ENCODE data around the gene OBSCN.

OBSCN gene

DNA sequence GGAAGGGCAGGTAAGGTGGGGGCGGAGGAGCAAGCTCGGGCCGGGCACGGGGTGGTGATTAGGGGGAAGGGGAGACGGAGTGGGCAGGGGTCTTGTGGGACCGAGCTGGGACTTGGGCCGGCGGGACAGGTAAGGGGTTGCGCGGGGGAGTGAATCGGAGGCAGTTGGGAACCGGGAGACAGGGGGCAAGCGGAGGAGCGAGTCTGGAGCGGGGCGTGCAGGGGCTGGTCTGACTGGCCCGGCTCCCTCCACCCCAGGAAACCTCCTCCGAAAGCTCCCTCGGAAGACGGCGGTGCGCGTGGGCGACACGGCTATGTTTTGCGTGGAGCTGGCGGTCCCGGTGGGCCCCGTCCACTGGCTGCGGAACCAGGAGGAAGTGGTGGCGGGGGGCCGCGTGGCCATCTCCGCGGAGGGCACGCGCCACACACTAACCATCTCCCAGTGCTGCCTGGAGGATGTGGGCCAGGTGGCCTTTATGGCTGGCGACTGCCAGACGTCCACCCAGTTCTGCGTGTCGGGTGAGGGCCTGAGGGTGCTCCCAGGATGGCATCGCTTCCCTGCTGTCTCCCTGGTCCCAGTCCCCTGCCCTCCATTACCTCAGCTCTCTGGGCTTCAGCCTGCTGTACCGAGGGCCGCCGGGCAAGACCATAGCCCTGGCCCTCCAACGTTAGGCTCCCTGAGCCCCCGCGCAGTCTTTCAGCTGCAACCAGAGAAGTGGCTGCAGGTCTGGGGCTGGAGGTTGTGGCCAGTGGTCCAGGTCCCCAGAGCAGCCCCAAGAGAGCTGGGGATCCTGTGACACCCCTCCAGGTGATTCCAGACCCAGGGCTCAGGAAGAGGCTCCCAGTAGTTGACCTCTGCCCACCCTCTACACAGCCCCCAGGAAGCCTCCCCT is 6.3 kb downstream of the OBSCN start:
- TF ChIP-seq, protein P1, sequence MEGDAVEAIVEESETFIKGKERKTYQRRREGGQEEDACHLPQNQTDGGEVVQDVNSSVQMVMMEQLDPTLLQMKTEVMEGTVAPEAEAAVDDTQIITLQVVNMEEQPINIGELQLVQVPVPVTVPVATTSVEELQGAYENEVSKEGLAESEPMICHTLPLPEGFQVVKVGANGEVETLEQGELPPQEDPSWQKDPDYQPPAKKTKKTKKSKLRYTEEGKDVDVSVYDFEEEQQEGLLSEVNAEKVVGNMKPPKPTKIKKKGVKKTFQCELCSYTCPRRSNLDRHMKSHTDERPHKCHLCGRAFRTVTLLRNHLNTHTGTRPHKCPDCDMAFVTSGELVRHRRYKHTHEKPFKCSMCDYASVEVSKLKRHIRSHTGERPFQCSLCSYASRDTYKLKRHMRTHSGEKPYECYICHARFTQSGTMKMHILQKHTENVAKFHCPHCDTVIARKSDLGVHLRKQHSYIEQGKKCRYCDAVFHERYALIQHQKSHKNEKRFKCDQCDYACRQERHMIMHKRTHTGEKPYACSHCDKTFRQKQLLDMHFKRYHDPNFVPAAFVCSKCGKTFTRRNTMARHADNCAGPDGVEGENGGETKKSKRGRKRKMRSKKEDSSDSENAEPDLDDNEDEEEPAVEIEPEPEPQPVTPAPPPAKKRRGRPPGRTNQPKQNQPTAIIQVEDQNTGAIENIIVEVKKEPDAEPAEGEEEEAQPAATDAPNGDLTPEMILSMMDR (conservative IDR thresholded peaks at IDR 0.05): no peak
- H3K27ac ChIP-seq: no peak overlapping the region; the same call in 1 of the 2 replicates

DNA sequence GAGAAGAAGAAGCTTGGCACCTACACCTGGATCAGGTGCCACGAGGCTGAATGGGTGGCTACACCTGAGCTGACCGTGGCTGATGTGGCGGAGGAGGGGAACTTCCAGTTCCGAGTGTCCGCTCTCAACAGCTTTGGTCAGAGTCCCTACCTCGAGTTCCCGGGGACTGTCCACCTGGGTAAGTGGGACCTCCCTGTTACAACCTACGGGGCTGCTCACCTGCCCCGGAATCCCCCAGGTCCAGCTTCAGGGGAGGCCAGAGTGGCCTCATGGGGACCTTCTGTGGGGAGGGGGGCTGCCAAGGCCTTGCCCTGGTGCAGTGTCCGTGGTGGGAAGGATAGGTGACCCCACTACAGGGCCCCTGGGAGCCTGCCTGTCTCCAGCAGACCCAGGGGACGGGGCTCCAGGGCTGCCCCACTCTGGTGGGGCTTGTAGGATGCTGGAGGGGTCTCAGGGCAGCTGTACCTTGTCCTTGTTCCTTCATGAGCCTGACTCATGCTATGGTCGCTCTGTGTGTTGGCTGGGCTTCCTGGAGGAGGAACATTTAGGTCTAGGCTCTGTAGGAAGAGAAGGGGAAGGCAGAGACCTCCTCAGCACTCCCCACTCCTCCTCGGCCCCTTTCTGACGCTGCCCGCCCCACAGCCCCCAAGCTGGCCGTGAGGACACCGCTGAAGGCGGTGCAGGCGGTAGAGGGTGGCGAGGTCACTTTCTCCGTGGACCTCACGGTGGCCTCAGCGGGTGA is 7.2 kb downstream of the OBSCN start:
- TF ChIP-seq, protein P1 (conservative IDR thresholded peaks at IDR 0.05): no peak
- no peak overlapping the region for H3K27ac ChIP-seq

DNA sequence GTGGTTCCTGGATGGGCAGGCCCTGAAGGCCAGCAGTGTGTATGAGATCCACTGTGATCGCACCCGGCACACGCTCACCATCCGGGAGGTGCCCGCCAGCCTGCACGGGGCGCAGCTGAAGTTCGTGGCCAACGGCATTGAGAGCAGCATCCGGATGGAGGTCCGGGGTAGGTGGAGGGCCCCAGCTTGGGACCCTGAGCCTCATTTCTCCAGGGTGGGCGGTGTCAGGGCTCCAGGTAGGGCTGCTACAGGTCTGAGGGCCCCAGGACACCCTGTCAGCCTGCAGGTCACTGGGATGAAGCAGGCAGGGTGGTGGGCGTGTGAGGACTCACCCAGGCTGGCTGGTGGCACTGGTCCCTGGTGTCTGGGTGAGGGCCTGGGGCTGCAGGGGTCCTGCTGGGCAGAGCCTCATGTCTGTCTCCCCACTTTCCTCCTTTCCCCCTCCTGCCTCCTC is 7.8 kb downstream of the OBSCN start:
- no peak overlapping the region for H3K27ac ChIP-seq
- TF ChIP-seq, protein P1 (conservative IDR thresholded peaks at IDR 0.05): no peak

DNA sequence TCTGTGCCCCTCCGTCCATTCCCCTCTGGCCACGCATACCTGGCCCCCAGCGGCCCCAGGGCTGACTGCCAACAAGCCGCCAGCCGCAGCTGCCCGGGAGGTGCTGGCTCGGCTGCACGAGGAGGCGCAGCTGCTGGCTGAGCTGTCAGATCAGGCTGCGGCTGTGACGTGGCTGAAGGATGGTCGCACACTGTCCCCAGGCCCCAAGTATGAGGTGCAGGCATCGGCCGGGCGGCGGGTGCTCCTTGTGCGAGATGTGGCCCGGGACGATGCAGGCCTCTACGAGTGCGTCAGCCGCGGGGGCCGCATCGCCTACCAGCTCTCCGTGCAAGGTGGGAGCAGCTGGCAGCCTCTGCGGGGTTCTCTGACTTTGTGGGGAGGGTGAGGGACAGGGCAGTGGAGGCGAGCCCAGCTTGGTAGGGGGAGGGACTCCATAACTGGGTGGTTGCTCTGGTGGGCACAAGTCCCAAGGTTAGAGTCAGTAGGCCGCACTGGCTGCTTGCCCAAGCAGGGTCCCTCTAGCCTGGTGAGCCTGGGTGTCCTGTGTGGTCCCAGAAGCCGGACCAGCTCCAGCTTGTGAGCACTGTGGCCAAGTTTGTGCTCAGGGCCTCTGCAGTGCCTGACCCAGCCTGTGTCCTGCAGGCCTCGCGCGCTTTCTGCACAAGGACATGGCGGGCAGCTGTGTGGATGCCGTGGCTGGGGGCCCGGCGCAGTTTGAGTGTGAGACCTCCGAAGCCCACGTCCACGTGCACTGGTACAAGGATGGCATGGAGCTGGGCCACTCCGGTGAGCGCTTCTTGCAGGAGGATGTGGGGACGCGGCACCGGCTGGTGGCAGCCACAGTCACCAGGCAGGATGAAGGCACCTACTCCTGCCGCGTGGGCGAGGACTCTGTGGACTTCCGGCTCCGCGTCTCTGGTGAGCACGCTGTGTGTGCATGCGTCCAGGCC is 8.8 kb downstream of the OBSCN start:
- TF ChIP-seq, protein P1 (conservative IDR thresholded peaks at IDR 0.05): no peak
- H3K27ac ChIP-seq: no peak overlapping the region

DNA sequence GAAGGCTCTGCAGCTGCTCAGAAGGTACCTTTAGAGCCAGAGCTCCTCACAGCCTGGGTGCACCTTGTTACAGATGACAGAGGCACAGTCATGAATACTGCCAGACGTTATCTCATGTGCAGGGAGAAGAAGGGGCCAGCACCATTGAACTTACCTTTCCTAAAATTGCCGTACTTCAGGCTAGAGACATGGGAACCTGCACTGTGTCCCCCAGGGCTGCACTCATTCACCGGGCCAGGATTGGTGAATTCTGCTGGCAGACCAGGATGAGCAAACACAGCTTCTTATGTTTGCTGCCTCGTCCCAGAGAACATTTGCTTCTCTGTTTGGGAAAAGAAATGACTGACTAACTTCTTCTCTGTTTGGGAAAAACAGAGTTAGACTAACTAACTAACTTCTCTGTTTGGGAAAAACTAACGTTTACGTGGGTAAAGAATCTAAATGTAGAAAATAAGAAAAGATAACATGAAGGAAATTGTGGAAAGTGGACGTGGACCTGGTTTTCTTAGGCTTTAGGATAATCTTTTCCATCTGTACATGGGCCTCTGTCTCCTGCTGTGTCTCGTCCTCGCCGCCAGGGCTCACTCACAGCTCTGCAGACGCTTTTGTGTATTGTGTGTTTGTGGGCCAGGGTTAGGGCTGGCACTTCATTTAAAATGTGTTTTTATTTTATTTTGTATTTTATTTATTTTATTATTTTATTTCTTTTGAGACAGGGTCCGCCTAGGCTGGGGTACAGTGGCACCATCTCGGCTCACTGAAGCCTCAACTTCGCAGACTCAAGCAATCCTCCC is 9.9 kb downstream of the OBSCN start:
- no peak overlapping the region for H3K27ac ChIP-seq

More for the DNA sequence above, 9.9 kb downstream of the OBSCN start:
- TF ChIP-seq, protein P1 (conservative IDR thresholded peaks at IDR 0.05): no peak

All from VCaP (cell line).